NCI-H748 (cell line): ENCODE results near the gene SOBP.

Source experiments
- DNase-seq: peaks from one replicate; lab custom pipeline; 2025; ENCODE audit not compliant: unreplicated experiment; lab: John Stamatoyannopoulos, UW

The SOBP gene

GRCh38 chr6:107579456-107580056, 89.6 kb downstream of the SOBP start:
- no peak for DNase-seq

GRCh38 chr6:107582086-107582485, 92.2 kb downstream of the SOBP start:
- DNase-seq = no peak

GRCh38 chr6:107584726-107585125, 94.8 kb downstream of the SOBP start:
- no peak for DNase-seq

GRCh38 chr6:107585815-107586435, 96.0 kb downstream of the SOBP start:
- peak; percentile 89 for DNase-seq

GRCh38 chr6:107587451-107587850, 97.5 kb downstream of the SOBP start:
- no peak for DNase-seq

- DNase-seq = no peak
Measured at GRCh38 chr6:107589199-107589598, 99.3 kb downstream of the SOBP start.

- DNase-seq = no peak
Measured at GRCh38 chr6:107589934-107590333, 100.0 kb downstream of the SOBP start.

GRCh38 chr6:107590378-107590777, 100.5 kb downstream of the SOBP start:
- no peak for DNase-seq

- DNase-seq = no peak
Measured at GRCh38 chr6:107591346-107591745, 101.4 kb downstream of the SOBP start.

GRCh38 chr6:107592806-107593205, 102.9 kb downstream of the SOBP start:
- DNase-seq = no peak

GRCh38 chr6:107594736-107595135, 104.8 kb downstream of the SOBP start:
- DNase-seq = no peak

- no peak for DNase-seq
Measured at GRCh38 chr6:107598091-107598490, 108.2 kb downstream of the SOBP start.

GRCh38 chr6:107599043-107599442, 109.1 kb downstream of the SOBP start:
- DNase-seq = no peak

GRCh38 chr6:107600121-107600520, 110.2 kb downstream of the SOBP start:
- no peak for DNase-seq

- no peak for DNase-seq
Measured at GRCh38 chr6:107600936-107601335, 111.0 kb downstream of the SOBP start.

GRCh38 chr6:107601406-107601805, 111.5 kb downstream of the SOBP start:
- DNase-seq = no peak

GRCh38 chr6:107602321-107603005, 112.5 kb downstream of the SOBP start:
- no peak for DNase-seq

- no peak for DNase-seq
Measured at GRCh38 chr6:107603006-107603370, 113.1 kb downstream of the SOBP start.

GRCh38 chr6:107604549-107604948, 114.6 kb downstream of the SOBP start:
- DNase-seq = no peak

- no peak for DNase-seq
Measured at GRCh38 chr6:107606407-107606806, 116.5 kb downstream of the SOBP start.

GRCh38 chr6:107607116-107607515, 117.2 kb downstream of the SOBP start:
- peak; percentile 59 for DNase-seq

- no peak for DNase-seq
Measured at GRCh38 chr6:107611094-107611810, 121.3 kb downstream of the SOBP start.
